K562 (cell line): Measurements from ENCODE around the gene LGALS7. TPM values are rescaled to one million over a fixed set of nuclear protein-coding genes. Genes with fewer than 3 reads are reported as not detected.

Source experiments
- ATAC-seq: fragments of 200-7000 bp; cut with Tn5 transposase; 3 replicates; pipeline ENCODE4 v1.9.1; 2020; ENCODE audit warnings: moderate library complexity
- BruUV-seq: library from RNA; stranded (reverse); fragments of 400-500 nt; replicated peaks from 2 replicates; lab custom pipeline; 2021; lab: Mats Ljungman, UMichigan
- CTCF ChIA-PET: fragments of 300-600 bp; formaldehyde crosslinking; extraction: SDS; loops from one replicate; lab custom pipeline; 2021; ENCODE audit warnings: low intra/inter-chr PET ratio; lab: Yijun Ruan, JAX
- POLR2A ChIA-PET: fragments of 300-600, 350-650 bp; sonication (Branson Sonifier 250); formaldehyde crosslinking; extraction: SDS; loops from one replicate; lab custom pipeline; 2021; ENCODE audit warnings: antibody characterized with exemption, inconsistent platforms; lab: Yijun Ruan, JAX
- DNase-seq, 4 experiments: peaks; one replicate each; pipeline versions ENCODE4 v3.0.0 to v3.0.0-alpha.2; 2011 to 2018; ENCODE audit warnings: low spot score in 3 of 4, mixed read lengths in 3 of 4; ENCODE audit errors: extremely low read depth in 1 of 4
- FAIRE-seq: peaks from 2 replicates; lab custom pipeline; 2011; peaks lifted over from hg19 to GRCh38; lab: Jason Lieb, UNC
- H2AFZ ChIP-seq: 2 replicates; pipeline ENCODE4 v1.6.0; 2011; ENCODE audit warnings: low read depth, low read length, control low read depth, inconsistent platforms
- H3K27ac ChIP-seq: fragments of 200-600 bp; 3 replicates; pipeline ENCODE4 v1.8.0; 2011; ENCODE audit warnings: low read depth, mild to moderate bottlenecking, control low read depth, inconsistent platforms, low read length, moderate library complexity, mixed read lengths; ENCODE audit errors: extremely low read depth
- H3K27me3 ChIP-seq, 2 experiments: fragments of 300-600 bp in 1 of 2; 2 replicates in 1 of 2; 3 replicates in 1 of 2; pipeline versions ENCODE4 v1.6.0 to v1.8.0; 2011; ENCODE audit warnings: inconsistent platforms in 2 of 2, low read length in 2 of 2, mild to moderate bottlenecking in 1 of 2, mixed read lengths in 1 of 2, moderate library complexity in 1 of 2; ENCODE audit not compliant: control insufficient read depth in 2 of 2, insufficient read depth in 2 of 2
- H3K36me3 ChIP-seq: fragments of 300-600 bp; 3 replicates; pipeline ENCODE4 v1.8.0; 2011; ENCODE audit warnings: mild to moderate bottlenecking, low read length, inconsistent platforms; ENCODE audit not compliant: control insufficient read depth, insufficient read depth
- H3K4me1 ChIP-seq, 2 experiments: fragments of 200-600 bp in 1 of 2; replicated peaks in 1 of 2; 2 replicates in 1 of 2; 3 replicates in 1 of 2; pipeline versions ENCODE4 v1.5.1 to v1.8.0; 2011; ENCODE audit warnings: inconsistent platforms in 2 of 2, low read length in 2 of 2, mild to moderate bottlenecking in 1 of 2, mixed read lengths in 1 of 2, moderate library complexity in 1 of 2; ENCODE audit not compliant: control insufficient read depth in 2 of 2, insufficient read depth in 2 of 2
- H3K4me2 ChIP-seq: 2 replicates; pipeline ENCODE4 v1.6.1; 2011; ENCODE audit warnings: low read length, control low read depth, inconsistent platforms, mixed read lengths; ENCODE audit not compliant: insufficient read depth
- H3K4me3 ChIP-seq: fragments of 200-600 bp; sonication (generic), shearing (Covaris generic); 2 replicates; pipeline ENCODE4 v1.5.1; 2016; ENCODE audit warnings: control low read depth, inconsistent platforms
- H3K79me2 ChIP-seq: fragments of 200-600 bp; 3 replicates; pipeline ENCODE4 v1.8.0; 2011; ENCODE audit warnings: low read length, inconsistent platforms; ENCODE audit not compliant: control insufficient read depth, insufficient read depth
- H3K9ac ChIP-seq, 2 experiments: 2 replicates each; pipeline versions ENCODE4 v1.6.0 to v1.6.1; 2011; ENCODE audit warnings: low read depth in 2 of 2, low read length in 2 of 2, control low read depth in 1 of 2, inconsistent platforms in 1 of 2, mild to moderate bottlenecking in 1 of 2, mixed read lengths in 1 of 2; ENCODE audit not compliant: insufficient read depth in 1 of 2
- H3K9me1 ChIP-seq: one replicate; pipeline ENCODE4 v1.6.0; 2011; ENCODE audit warnings: inconsistent platforms, mild to moderate bottlenecking, low read length, moderate library complexity; ENCODE audit not compliant: control insufficient read depth, insufficient read depth
- H3K9me3 ChIP-seq: replicated peaks from 2 replicates; pipeline ENCODE4 v1.5.1; 2011; ENCODE audit warnings: low read depth, low read length, inconsistent platforms; ENCODE audit not compliant: control insufficient read depth, insufficient read depth
- H4K20me1 ChIP-seq: replicated peaks from 2 replicates; pipeline ENCODE4 v1.6.1; 2011; ENCODE audit warnings: low read length, inconsistent platforms, mixed read lengths; ENCODE audit not compliant: control insufficient read depth, insufficient read depth
- ARID1B ChIP-seq: fragments of 450-650 bp; IDR thresholded peaks from 2 replicates; pipeline ENCODE4 v1.6.1; 2016; ENCODE audit warnings: antibody characterized with exemption, mild to moderate bottlenecking, inconsistent platforms
- ARNT ChIP-seq, 2 experiments: fragments of 450-650 bp; IDR thresholded peaks; 2 replicates each; pipeline ENCODE4 v1.6.1; 2016; ENCODE audit warnings: mild to moderate bottlenecking in 1 of 2
- CEBPG ChIP-seq, 3 experiments: fragments of 200-800 bp in 1 of 3; sonication (Bioruptor generic) in 1 of 3; sonication (generic) in 1 of 3; formaldehyde crosslinking in 1 of 3; IDR thresholded peaks in 2 of 3; conservative IDR thresholded peaks in 1 of 3; 2 replicates each; pipeline versions ENCODE4 v1.6.1 to v1.8.0; 2016 to 2022; ENCODE audit warnings: missing compliant biosample characterization in 2 of 3, missing genetic modification characterization in 2 of 3, mild to moderate bottlenecking in 1 of 3, missing genetic modification reagents in 1 of 3
- CUX1 ChIP-seq: fragments of 200-800 bp; sonication (Bioruptor generic); IDR thresholded peaks from 2 replicates; pipeline ENCODE4 v1.6.1; 2016; ENCODE audit warnings: missing genetic modification characterization, missing compliant biosample characterization
- DPF2 ChIP-seq: fragments of 450-650 bp; IDR thresholded peaks from 2 replicates; pipeline ENCODE4 v1.6.1; 2016
- NFE2 ChIP-seq: IDR thresholded peaks from 2 replicates; pipeline ENCODE4 v1.6.1; 2014; ENCODE audit warnings: antibody characterized with exemption, low read depth
- ZNF121 ChIP-seq: sonication (generic); formaldehyde crosslinking; conservative IDR thresholded peaks from 2 replicates; pipeline ENCODE4 v1.8.0; 2022; ENCODE audit warnings: missing genetic modification reagents
- ZNF384 ChIP-seq: IDR thresholded peaks from 2 replicates; pipeline ENCODE4 v1.6.1; 2012; ENCODE audit warnings: low read depth, low read length, improper control_type of control experiment
- WGBS: fragments of 100-300 bp; shearing (Covaris generic); methylation state at CpG from one replicate; pipeline ENCODE4 v1.1.6; 2016; ENCODE audit warnings: low coverage, mixed read lengths; ENCODE audit not compliant: insufficient coverage; ENCODE audit errors: missing lambda C conversion rate; 5-methylcytosine and 5-hydroxymethylcytosine counted together
- in situ Hi-C: fragments of 300-500 bp; cut with MboI; formaldehyde crosslinking; loops from 4 replicates; pipeline ENCODE4 v1.15.0; 2018; ENCODE audit warnings: inconsistent platforms, mixed read lengths
- intact Hi-C: fragments of 100-400 bp; cut with micrococcal nuclease; formaldehyde crosslinking; loops from 2 replicates; pipeline ENCODE4 v1.14.2; 2022
- polyA plus RNA-seq, 8 experiments: library from polyadenylated mRNA; depleted of rRNA in 4 of 8; stranded (reverse) in 5 of 8; unstranded in 3 of 8; fragments of >200 nt; fragmentation: Nextera tagmentation in 2 of 8; fragmentation: Illumina TruSeq in 1 of 8; extraction: Ambion mirVana in 2 of 8; extraction: Trizol in 1 of 8; gene quantifications; 2 replicates each; pipeline versions ENCODE4 v1.2.1 to v1.2.3, GENCODE V29; 2011 to 2014; ENCODE audit warnings: inconsistent platforms in 1 of 8, missing spikeins in 1 of 8
- total RNA-seq, 7 experiments: library from RNA; depleted of rRNA in 6 of 7; stranded (reverse); fragments of >200 nt in 6 of 7; fragmentation: Illumina TruSeq in 2 of 7; extraction: Trizol in 2 of 7; gene quantifications; 2 replicates each; pipeline versions ENCODE4 v1.2.1 to v1.2.3, GENCODE V29; 2011 to 2021; ENCODE audit warnings: low replicate concordance in 1 of 7

LGALS7 gene
- total and polyA plus RNA-seq, 9 of the 15 experiments (the other 6 are each of a cell fraction or from before 2014, with no cell fraction given): not detected

- intact Hi-C loops: no loop called here
- H3K4me2 ChIP-seq: no peak overlapping the region
- H3K9ac ChIP-seq: no peak overlapping the region
- no peak overlapping the region for H3K27ac ChIP-seq
- no peak overlapping the region for H3K4me3 ChIP-seq
- ATAC-seq: no peak
- WGBS: 22% methylated on average over 3 of the region's 3 CpGs
- FAIRE-seq: no peak
- H3K9me1 ChIP-seq: no peaks in the 10 kb centered on the region
- H3K79me2 ChIP-seq: no peaks in the 10 kb centered on the region
- CTCF ChIA-PET: no interaction called here
- H3K9me3 ChIP-seq: no peaks in the 10 kb centered on the region
- H3K4me1 ChIP-seq: peaks cover 12 to 14% of the 10 kb centered on the region in 2 experiments; a peak in 4 of 5 replicates
- no peaks in the 10 kb centered on the region for H3K36me3 ChIP-seq
- in situ Hi-C loops: no loop called here
- no TSS peak for BruUV-seq
- H3K27me3 ChIP-seq: no peaks in the 10 kb centered on the region
- no peak overlapping the region for H2AFZ ChIP-seq
- POLR2A ChIA-PET: no interaction called here
- H4K20me1 ChIP-seq: no peaks in the 10 kb centered on the region
- no peak for DNase-seq
- no peak for TF ChIP-seq ARNT (IDR thresholded peaks at IDR 0.05)
- peak; percentile 60; the same call in 1 of the 2 replicates for TF ChIP-seq ZNF384
- 0 out of 2 replicates have a peak, but pooled peaks have one; percentile 7 for TF ChIP-seq ZNF121 (CRISPR knock-in tag)
- peak; percentile 65 for TF ChIP-seq ARID1B
- no peak for TF ChIP-seq CUX1 (CRISPR knock-in tag)
- no peak for TF ChIP-seq CEBPG (CRISPR knock-in tag; IDR thresholded peaks at IDR 0.05)
- TF ChIP-seq CEBPG (tag; conservative IDR thresholded peaks at IDR 0.05 in 1 of 2, IDR thresholded peaks at IDR 0.05 in 1 of 2): peak; percentile 71 to 80
- peak; percentile 74 for TF ChIP-seq DPF2
- TF ChIP-seq NFE2: peak; percentile 14; the same call in 1 of the 2 replicates
Measured at GRCh38 chr19:38784224-38784623, 10.9 kb upstream of the LGALS7 start.
